HEK293T (cell line): Measurements from ENCODE around the gene FGFR2.

Experiments used
- BHLHE40 ChIP-seq: fragments of 450-650 bp; IDR thresholded peaks from 2 replicates; pipeline ENCODE4 v1.6.1; 2016; ENCODE audit warnings: mild to moderate bottlenecking, moderate library complexity, borderline replicate concordance
- FOXA1 ChIP-seq: fragments of 450-650 bp; IDR thresholded peaks from 2 replicates; pipeline ENCODE4 v1.6.1; 2016; ENCODE audit warnings: mild to moderate bottlenecking
- FOXK2 ChIP-seq: fragments of 450-650 bp; IDR thresholded peaks from 2 replicates; pipeline ENCODE4 v1.6.1; 2016; ENCODE audit warnings: mild to moderate bottlenecking
- SUZ12 ChIP-seq: fragments of 450-650 bp; IDR thresholded peaks from 2 replicates; pipeline ENCODE4 v1.6.1; 2016; ENCODE audit warnings: mild to moderate bottlenecking
- ZNF384 ChIP-seq: fragments of 450-650 bp; IDR thresholded peaks from 2 replicates; pipeline ENCODE4 v1.6.1; 2016
- TF ChIP-seq, protein P1 (sequence below): fragments of 450-650 bp; IDR thresholded peaks from 2 replicates; pipeline ENCODE4 v1.6.1; 2016

DNA sequence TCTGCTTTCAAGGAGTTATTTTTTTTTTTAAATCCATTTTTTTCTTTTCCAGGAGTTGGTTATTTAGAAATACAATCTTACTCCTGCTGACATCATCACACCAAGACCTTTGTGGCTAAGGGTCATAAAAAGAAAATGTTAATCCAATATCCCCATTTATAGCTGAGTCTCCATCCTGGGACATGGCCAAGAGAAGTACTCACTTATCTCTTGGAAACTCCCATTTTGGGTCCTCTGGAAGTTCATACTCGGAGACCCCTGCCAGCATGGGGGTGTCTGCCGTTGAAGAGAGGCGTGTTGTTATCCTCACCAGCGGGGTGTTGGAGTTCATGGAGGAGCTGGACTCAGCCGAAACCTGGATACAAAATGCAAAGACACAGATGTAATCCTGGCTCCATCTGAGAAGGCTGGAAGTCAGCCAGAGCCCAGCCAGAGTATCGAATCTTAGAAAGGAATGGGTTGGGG lies 94.6 kb downstream of the FGFR2 start:
- TF ChIP-seq SUZ12 (no peak), FOXA1 (no peak), FOXK2 (no peak), BHLHE40 (no peak), ZNF384 (no peak)
- TF ChIP-seq, protein P1, sequence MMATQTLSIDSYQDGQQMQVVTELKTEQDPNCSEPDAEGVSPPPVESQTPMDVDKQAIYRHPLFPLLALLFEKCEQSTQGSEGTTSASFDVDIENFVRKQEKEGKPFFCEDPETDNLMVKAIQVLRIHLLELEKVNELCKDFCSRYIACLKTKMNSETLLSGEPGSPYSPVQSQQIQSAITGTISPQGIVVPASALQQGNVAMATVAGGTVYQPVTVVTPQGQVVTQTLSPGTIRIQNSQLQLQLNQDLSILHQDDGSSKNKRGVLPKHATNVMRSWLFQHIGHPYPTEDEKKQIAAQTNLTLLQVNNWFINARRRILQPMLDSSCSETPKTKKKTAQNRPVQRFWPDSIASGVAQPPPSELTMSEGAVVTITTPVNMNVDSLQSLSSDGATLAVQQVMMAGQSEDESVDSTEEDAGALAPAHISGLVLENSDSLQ, result no peak
